ENCODE measurements around the gene MFAP2.
A peak's percentile ranks its signal among the peaks of the same experiment; 100 is the strongest.
"Not testable (repeated sequence)": the region's sequence is repeated elsewhere in the genome, so short reads cannot be mapped to it uniquely, and the experiment has no call there.

The MFAP2 gene

DNA sequence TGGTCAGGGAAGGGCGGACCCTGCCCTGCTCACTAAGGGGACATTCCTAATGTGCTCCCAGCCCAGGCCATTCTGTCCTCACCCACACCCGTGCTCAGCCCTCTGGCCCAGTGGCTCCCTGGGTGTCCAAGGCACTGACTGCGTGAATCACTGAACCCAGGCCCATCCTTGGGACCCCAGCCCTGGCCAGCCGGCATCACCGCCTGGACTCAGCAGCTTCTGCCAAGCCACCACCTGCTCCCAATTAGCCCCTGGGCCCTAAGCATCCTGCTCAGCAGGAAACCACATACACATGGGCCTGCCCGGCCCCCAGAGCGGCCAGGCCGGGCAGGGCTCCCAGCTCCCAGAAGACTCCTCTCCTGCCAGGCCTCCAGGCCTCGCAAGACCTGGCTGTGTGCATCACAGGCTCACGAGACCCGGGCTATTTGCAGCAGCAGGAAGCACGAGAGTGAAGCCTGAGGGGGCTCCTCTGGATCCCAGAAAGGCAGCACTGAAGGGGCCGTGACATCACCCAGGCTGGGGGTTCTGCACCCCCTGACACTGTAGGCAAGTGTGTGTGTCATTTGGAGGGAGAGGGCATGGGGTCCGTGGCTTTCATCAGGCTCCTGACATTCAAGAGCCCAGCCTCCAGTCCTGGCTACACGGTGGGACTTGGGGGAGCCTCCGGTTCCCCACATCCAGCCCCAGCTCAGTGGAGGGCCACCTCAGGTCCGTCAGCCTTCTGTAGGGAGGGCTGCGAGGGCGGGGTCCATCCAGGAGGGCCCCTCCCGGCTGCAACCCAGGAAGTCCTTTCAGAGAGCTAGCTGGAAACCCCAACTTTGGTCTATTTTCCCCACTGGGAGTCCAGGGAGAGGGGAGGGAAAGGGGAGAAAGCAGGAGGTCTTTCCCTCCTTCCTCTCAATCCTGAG lies 1.6 kb downstream of the MFAP2 start:
- DNase-seq = no peak

DNA sequence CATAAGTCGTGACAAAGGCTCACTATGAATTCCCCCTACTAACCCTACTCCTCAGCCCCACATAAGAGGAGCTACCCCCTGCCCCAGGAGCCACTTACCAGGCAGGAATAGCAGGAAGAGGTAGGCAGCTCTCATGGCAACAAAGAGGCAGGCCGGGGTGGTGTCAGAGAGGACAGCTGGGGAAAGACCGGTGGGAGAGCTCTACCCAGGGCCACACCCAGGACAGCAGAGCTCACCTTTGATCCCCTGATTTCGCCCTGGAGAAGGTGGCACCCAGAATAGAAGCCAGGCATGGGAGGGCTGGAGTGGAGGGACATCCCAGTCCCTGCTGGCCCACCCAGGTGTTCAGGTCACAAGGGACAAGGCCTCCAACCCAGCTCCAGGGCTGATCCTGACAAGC lies 2.3 kb downstream of the MFAP2 start:
- DNase-seq = no peak

DNA sequence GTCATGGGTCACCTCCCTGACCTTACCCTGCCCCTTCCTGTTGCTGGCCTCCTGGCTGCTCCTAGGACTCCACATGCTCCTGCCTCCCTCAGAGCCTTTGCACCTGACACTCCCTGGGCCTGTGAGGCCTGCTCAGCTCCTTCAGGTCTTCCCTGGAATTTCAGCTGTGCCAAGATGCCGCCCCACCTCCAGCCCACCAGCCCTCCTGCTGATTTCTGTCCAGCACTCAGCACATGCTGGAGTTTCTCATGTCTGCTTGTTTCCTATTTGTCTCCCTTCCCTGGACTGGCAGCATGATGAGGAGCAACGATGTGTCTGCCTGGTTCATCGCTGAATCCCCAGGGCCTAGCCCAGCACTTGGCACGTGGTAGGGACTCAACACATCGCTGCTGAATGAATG lies 3.0 kb downstream of the MFAP2 start:
- DNase-seq = no peak

DNA sequence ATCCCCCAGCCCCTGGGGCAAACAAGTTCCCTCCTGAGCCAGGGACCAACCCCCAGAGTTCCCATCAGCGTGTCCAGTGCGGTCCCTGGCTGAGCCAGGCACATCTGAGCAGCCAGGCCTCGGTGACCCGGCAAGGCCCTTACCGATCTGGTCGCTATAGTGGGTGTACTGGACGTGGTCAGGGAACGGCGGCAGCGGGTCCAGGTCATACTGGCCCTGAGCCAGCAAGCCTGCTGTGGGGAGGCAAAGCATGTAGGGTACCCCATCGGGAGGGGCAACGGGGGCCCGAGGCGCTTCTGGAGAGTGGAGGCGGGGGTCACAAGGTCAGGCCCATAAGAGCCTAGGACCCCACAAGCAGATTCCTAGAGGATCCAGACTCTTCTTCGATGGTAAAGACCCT lies 3.5 kb downstream of the MFAP2 start:
- DNase-seq = no peak

DNA sequence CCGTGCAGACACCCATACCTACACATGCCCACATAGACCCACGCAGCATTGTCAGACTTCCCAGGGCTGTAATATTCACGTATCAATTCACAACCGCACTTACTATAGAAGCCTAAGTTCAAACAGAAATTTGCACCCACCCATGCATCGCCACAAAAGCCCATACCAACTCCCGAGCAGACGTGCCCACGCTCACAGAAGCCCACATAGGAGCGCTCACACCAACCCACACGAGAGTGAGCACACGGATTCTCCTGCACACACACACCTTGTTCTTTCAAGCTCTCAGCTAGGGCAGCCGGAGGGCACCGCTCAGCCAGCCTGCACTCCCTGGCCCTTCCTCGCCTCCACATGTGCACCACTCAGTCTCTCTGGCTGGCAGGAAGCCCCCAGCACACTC lies 4.6 kb downstream of the MFAP2 start:
- no peak for DNase-seq

DNA sequence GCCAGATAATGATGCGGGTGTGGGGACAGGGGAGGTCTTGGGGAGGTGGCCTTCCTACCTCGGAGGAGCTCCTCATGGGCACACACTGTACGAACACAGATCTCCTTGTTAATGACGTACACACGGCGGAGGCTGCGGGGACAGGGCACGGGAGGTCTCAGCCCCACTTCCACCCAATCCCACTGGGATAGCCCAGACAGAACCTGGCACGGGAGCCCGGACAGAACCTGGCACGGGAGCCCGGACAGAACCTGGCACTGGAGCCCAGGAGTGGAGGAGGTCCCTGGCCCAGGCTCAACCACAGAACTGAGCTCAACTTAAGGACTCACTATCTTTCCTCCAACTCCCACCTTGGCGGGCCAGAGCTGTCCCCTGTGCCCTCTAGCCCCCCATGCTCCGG lies 5.2 kb downstream of the MFAP2 start:
- no peak for DNase-seq

DNA sequence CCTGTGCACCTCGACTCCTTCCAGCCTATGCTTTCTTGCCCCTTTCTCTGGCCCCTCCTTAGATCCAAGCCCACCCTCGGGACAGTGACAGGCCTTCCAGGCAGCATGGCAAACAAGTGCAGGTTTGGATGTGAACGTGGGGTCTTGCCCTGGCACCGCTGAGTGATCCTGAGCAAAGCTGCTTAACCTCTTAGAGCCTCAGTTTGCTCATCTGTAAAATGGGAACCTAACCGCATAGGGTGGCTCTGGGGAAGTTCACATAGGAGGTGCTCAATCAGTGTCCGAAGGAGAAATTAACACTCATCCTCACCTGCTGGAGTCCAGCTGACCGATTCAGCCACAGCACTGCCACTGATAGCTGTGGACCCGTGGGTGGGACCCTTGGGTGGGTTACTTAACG lies 7.2 kb downstream of the MFAP2 start:
- DNase-seq = no peak

DNA sequence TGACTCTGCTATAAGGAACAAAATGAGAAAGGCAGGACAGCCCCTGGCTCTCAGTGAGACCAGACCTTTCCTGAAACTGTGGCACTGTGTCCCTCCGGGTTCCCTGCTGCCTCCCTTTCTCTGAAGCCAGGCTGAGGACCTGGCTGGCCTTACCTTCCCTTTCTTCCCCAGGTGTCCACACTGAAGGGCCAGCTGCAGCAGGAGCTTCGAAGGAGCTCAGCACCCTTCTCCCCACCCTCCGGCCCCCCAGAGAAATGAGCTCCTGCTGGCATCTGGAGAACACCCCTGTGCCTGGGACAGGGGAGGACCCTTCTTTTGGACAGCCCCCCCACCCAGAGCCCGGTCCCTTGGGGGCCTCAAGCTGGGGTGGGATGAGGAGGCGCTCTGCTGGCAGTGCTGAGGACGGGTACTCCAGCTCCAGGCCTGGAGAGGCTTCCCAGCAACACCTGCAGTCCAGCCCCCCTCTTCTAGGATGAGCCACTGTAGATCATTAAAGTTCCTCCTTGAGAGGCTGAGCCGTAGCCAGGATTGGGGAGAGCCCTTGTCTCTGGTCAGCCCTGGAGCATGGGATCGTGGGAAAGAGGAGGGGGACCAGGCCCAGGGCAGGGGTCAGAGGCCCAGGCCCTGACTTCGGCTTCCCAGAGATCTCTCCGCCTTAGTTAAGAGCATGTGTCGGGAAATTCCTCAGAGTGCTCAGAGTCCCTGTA lies 8.1 kb downstream of the MFAP2 start:
- DNase-seq = no peak

DNA sequence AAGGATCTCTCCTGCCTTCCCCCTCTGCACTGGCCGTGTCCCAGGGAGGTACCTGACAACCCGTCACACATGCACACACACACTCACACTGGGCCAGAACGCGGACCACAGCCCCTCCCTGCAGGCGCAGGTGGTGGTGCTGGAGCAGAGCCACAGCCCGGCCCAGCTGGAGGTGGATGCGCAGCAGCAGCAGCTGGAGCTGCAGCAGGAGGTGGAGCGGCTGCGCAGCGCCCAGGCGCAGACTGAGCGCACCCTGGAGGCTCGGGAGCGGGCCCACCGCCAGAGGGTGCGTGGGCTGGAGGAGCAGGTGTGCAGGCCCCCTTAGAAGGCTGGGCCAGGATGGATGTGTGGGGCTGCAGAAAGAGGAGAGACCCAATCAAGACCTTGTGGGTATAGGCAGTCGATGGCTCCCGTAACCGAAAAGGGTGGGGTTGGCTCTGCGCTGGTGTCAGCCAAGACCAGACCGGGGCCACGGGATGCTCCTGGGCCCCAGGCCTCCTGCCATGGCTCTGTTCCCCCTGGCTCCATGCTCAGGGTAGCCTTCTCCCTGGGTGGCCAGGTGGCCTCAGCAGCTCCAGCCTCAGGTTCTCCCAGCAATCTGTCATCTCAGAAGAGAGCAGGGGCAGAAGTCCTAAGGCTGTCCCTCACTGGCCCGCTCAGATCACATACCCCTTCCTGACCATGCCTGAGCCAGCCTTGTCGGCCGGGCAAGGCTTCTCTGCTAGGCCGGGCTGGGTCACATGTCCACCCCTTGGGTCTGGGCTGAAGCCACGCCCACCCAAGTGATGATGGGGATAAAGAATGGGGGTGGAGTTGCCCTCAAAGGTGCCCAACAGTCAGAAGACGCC lies 8.9 kb downstream of the MFAP2 start:
- DNase-seq = no peak

DNA sequence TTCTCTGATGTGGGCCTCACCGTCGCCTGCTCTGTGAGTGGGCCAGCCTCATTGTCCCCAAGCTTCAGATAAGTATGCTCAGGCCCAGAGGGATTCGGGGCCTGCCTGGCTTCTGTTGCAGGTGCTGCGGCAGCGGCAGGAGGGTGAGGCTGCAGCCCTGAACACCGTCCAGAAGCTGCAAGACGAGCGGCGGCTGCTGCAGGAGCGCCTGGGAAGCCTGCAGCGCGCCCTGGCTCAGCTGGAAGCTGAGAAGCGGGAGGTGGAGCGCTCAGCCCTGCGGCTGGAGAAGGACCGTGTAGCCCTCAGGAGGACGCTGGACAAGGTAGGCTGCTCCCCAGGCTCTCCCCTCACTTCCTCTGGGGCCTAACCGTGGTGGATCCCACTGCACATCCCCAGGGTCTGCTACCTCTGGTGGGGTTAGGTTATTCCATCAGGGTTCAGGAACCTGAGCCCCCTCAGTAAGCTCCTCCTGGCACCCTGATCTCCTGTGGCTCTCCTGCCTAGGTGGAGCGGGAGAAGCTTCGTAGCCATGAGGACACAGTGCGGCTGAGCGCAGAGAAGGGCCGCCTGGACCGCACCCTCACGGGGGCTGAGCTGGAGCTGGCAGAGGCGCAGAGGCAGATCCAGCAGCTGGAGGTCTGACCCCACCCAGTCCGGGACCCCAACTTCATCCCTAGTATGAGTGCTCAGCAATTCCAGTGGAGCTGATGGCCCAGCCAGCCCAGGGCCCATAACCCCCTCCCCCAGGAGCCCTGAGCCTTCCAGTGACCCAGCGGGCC lies 10.1 kb downstream of the MFAP2 start:
- DNase-seq = no peak

DNA sequence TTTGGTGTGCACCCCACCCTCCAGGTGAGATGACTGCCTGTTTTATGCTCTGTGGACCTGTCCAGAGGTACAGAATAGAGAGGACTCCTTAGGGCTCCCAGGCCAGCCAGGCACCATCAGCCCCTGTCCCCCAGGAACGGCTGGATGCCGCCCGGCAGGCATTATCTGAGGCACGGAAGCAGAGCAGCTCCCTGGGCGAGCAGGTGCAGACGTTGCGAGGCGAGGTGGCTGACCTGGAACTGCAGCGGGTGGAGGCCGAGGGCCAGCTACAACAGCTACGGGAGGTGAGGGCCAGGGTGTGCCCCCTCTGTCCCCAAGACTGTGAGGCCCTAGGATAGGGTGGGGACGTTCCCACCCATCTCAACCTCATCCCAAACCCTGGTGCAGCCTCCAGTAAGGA lies 10.8 kb downstream of the MFAP2 start:
- no peak for DNase-seq

DNA sequence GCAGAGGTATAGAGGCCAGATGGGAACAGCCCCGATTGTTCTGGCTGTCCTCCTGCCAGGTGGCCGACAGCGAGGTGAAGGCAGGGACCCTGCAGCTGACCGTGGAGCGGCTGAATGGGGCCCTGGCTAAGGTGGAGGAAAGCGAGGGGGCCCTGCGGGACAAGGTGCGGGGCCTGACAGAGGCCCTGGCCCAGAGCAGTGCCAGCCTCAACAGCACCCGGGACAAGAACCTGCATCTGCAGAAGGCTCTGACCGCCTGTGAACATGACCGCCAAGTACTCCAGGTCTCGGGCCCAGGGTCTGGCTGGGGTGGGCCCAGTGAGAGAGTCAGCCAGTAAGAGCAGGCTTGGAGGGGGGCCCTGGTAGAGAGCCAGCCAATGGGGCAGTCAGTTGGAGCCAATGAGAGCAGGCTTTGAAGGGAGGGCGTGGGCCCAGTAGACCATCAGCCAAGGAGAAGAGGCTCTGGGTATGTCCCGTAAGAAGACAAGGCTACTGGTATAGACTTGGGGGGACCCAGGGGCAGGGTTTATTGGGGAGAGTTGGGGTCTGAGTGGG lies 11.3 kb downstream of the MFAP2 start:
- no peak for DNase-seq

DNA sequence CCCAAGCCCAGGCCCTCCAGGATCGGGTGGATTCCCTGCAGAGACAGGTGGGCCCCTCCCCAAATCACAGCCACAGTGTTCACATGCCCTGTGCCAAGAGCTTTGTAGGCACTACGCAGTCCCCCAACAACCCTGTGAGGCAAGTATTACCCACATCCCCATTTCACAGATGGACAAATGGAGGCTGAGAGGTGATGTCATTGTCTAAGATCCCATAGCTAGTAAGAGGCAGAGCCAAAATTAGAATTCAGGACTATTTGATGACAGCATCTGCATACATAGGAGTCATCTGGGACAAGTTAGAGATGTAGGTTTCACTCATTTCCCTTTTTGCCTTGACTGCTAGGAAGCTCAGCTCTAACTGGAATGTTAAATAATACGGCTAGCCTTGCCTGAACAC lies 12.0 kb downstream of the MFAP2 start:
- no peak for DNase-seq

DNA sequence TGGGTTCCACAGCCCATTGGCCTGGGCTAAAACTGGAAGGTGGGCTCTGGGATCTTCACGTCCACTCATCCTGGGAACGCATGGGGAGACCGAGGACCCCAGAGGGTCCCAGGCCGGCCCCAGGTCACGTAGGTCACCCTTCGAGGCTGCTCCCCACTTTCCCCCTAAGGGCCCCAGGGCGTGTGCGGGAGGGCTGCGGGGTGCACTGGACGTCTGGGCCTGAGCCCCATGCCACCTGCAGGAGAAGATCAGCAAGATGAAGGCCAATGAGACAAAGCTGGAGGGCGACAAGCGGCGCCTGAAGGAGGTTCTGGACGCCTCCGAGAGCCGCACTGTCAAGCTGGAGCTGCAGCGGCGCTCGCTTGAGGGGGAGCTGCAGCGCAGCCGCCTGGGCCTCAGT lies 12.5 kb downstream of the MFAP2 start:
- no peak for DNase-seq

DNA sequence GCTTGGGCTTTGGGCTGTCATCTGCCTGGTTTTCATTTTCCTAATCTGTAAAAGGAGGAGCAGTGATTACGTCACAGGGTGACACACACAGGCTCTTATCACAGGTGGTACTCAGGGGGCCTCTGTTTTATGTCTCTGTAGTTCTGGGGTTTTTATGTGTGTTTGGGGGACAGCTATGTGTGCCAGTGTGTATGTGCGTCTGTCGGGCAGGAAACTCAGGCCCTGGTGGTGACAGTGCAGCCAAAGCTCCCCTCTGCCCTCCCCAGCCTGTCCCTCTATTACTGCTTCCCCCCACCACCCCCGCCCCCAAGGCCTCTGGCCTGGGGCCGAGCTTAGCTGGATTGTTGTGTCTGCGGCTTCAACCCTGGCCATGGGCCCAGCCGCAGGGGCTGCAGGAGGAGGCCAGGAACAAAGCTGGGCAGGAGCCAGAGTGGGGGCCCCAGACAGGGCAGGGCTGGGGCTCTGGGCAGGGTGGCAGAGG lies 13.3 kb downstream of the MFAP2 start:
- no peak for DNase-seq

DNA sequence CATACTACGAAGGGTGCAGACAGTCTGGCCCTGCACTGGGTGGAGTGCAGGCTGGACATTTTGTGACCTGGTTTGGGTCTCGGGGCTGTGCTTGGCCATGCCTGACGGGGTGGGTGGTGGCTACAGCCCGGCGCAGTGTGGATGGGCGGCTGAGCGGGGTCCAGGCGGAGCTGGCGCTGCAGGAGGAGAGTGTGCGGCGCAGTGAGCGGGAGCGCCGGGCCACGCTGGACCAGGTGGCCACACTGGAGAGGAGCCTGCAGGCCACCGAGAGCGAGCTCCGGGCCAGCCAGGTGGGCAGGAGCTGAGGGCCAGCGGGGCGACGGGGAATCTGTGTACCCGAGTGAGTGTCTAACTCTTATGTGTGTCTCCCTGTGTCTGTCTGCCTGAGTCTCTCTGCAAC lies 14.1 kb downstream of the MFAP2 start:
- DNase-seq = no peak

DNA sequence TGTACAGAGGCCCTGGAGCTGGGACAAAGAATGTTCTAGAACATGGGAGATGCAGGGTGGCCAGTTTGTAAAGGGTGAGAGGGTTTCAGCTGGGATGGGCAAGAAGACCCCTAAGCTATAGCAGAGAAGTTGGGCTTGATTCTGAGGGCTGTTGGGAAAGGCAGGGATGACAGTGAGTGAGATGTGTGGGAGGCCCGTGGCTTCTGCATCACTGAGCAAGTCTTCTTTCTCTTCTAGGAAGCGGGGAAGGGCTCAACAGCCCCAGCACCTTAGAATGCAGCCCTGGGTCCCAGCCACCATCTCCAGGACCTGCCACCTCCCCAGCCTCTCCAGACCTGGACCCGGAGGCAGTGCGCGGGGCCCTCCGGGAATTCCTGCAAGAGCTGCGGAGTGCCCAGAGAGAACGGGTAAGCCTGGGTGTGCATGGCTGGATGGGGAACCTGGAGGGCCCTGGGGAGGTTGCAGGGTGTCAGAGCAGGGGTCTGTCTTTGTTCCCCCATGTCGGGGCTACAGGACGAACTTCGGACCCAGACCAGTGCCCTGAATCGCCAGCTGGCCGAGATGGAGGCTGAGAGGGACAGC lies 14.8 kb downstream of the MFAP2 start:
- no peak for DNase-seq

DNA sequence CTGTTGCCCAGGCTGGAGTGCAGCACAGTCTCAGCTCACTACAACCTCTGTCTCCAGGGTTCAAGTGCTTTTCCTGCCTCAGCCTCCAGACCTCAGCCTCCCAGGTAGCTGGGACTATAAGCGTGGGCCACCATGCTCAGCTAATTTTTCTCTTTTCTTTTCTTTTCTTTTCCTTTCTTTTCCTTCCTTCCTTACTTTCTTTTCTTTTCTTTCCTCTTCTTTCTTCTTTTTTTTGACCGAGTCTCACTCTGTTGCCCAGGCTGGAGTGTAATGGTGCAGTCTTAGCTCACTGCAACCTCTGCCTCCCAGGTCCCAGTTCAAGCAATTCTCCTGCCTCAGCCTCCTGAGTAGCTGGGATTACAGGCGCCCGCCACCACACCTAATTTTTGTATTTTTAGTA lies 16.3 kb downstream of the MFAP2 start:
- DNase-seq = not testable (repeated sequence)

DNA sequence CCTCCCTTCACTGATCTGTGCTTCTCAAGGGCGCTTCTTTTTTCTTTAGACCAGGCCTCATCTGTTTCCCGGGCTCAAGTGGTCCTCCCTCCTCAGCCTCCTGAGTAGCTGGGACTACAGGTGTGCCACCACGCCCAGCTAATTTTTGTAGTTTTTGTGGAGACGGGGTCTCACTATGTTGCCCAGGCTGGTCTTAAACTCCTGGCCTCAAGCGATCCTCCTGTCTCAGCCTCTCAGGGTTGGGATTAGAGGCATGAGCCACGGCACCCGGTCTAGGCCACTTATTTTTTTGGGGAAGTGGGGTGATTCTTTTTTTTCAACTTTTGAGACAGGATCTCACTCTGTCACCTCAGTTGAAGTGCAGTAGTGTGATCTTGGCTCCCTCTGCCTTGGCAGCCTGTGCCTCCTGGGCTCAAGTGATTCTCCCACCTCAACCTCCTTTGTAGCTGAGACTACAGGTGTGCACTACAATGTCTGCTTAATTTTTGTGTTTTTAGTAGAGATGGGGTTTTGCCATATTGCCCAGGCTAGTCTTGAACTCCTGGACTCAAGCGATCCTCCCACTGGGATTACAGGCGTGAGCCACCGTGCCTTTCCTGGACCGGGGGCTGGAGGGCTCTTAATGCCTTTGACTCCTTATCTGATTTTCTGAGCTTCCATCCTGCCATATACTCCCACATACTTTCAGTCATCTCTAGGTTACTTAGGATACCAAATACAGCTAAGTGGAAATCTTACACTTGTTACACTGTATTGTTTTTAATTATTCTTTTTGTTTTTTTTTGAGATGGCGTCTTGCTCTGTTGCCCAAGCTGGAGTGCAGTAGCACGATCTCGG lies 18.9 kb downstream of the MFAP2 start:
- no peak for DNase-seq

DNA sequence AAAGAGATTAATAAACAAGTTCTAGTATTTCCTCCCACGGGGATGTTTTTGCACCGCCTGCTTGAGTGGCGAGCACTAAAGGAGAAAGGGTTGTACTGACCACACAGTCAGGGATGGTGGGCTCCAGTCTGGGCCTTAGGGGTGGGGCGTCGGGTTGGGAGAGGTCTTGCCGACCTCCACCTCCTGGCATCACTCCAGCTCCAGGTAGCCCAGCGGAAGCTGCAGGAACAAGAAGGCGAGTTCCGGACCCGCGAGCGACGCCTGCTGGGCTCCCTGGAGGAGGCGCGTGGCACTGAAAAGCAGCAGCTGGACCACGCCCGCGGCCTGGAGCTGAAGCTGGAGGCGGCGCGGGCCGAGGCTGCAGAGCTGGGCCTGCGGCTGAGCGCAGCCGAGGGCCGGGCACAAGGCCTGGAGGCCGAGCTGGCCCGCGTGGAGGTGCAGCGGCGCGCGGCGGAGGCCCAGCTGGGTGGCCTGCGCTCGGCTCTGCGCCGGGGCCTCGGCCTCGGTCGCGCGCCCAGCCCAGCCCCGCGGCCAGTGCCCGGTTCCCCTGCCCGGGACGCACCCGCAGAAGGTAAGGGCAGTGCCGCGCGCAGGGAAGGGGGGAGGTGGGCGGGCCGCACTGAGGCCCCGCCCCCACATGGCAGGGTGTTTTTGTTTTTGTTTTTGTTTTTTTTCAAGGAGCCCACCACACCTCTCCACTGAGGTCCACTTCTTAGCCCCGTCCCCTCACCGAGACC lies 19.7 kb downstream of the MFAP2 start:
- peak in 1 of 2 experiments; percentile 8 for DNase-seq

Data from Kasumi-1 (cell line).